ENCODE measurements around the gene HLA-A. TPM values are rescaled to one million over a fixed set of nuclear protein-coding genes. Genes with fewer than 3 reads are reported as not detected.

Gene HLA-A
- total RNA-seq, 1 experiment from 2014 or later, result 251 TPM

DNA sequence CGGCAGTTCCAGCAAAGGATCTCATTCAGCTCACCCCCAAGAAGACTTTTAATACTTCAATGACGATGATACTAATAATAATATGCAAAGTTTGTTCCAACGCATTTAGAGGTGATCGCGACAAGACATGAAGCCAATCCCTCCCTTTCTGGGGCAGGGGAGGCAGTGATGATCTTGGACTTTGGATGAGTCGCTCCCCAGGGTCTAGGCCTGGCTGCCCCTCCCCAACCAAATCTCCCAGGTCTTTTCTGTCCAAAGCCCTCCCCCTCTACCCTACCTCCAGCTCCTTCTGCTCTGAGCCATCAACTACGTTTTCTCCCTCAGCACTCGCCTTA, 33.9 kb downstream of the HLA-A start:
- no peaks in the 10 kb centered on the region for H3K9me2 ChIP-seq (ENCODE audit: insufficient read depth)
- ATAC-seq, result no peak
- intact Hi-C loops (cut with micrococcal nuclease), result no loop called here
- no peak for DNase-seq (ENCODE audit: low read depth, low spot score)
- no peaks in the 10 kb centered on the region for H4K20me1 ChIP-seq (ENCODE audit: insufficient read depth)
- BruUV-seq (replicated peaks), result no TSS peak
- no peaks in the 10 kb centered on the region for H3K36me3 ChIP-seq (ENCODE audit: control insufficient read depth in 1 of 2, insufficient read depth in 2 of 2, low read length in 2 of 2)
- peak overlapping the region; percentile 89 for H3K27ac ChIP-seq (ENCODE audit: low read depth, low read length)
- no peaks in the 10 kb centered on the region for H3K27me3 ChIP-seq (ENCODE audit: insufficient read depth, low read length)
- H3K9me3 ChIP-seq (ENCODE audit: control insufficient read depth in 1 of 2, insufficient read depth in 1 of 2, low read depth in 1 of 2, low read length in 2 of 2), result no peaks in the 10 kb centered on the region
- no peak for TF ChIP-seq FOSL1 (IDR thresholded peaks at IDR 0.05; ENCODE audit: low read depth)
- TF ChIP-seq, protein P1, sequence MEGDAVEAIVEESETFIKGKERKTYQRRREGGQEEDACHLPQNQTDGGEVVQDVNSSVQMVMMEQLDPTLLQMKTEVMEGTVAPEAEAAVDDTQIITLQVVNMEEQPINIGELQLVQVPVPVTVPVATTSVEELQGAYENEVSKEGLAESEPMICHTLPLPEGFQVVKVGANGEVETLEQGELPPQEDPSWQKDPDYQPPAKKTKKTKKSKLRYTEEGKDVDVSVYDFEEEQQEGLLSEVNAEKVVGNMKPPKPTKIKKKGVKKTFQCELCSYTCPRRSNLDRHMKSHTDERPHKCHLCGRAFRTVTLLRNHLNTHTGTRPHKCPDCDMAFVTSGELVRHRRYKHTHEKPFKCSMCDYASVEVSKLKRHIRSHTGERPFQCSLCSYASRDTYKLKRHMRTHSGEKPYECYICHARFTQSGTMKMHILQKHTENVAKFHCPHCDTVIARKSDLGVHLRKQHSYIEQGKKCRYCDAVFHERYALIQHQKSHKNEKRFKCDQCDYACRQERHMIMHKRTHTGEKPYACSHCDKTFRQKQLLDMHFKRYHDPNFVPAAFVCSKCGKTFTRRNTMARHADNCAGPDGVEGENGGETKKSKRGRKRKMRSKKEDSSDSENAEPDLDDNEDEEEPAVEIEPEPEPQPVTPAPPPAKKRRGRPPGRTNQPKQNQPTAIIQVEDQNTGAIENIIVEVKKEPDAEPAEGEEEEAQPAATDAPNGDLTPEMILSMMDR (IDR thresholded peaks at IDR 0.05 in 2 of 3, conservative IDR thresholded peaks at IDR 0.05 in 1 of 3; ENCODE audit: borderline replicate concordance in 1 of 3, insufficient read depth in 1 of 3, low read depth in 2 of 3, low read length in 2 of 3), result no peak
- TF ChIP-seq CEBPB (IDR thresholded peaks at IDR 0.05; ENCODE audit: low read depth), result no peak
- TF ChIP-seq EGR1 (IDR thresholded peaks at IDR 0.05; ENCODE audit: low read depth), result no peak
- no peak for TF ChIP-seq EZH2 (IDR thresholded peaks at IDR 0.05)
- no peak for TF ChIP-seq YY1 (IDR thresholded peaks at IDR 0.05; ENCODE audit: extremely low read depth, insufficient replicate concordance, low read depth, low read length)
- POLR2A ChIA-PET, result interaction anchor here (1.5 to 2.1 kb wide), 3 partner anchors 8 to 11 kb away, joined by 5 to 9 read pairs (median 8); no protein-coding TSS in a partner anchor
- CTCF ChIA-PET, result no interaction called here
- peak overlapping the region; percentile 88 for H3K4me2 ChIP-seq (ENCODE audit: low read length)
- H3K9ac ChIP-seq (ENCODE audit: low read length), result peak overlapping the region; percentile 66
- peak overlapping the region; percentile 53 to 58 for H3K4me3 ChIP-seq (replicated peaks in 1 of 2; ENCODE audit: low read depth in 1 of 2, low read length in 2 of 2)
- RAD21 ChIA-PET (ENCODE audit: low non-redundant PET in 1 of 2, low total read pairs in 2 of 2, uncharacterized antibody in 2 of 2, unreplicated experiment in 2 of 2), result no interaction called here
- H3K79me2 ChIP-seq (ENCODE audit: insufficient read depth, low read length), result no peaks in the 10 kb centered on the region
- peaks cover 7 to 20% of the 10 kb centered on the region in 2 experiments for H3K4me1 ChIP-seq (ENCODE audit: control insufficient read depth in 1 of 2, insufficient read depth in 2 of 2, low read length in 2 of 2)
- H2AFZ ChIP-seq (ENCODE audit: low read depth, low read length, poor library complexity, severe bottlenecking), result no peak overlapping the region

Measured in HCT116 (cell line).